ENCODE data around the gene IRF9.
"Not testable (repeated sequence)": the region's sequence is repeated elsewhere in the genome, so short reads cannot be mapped to it uniquely, and the experiment has no call there.

Gene IRF9

DNA sequence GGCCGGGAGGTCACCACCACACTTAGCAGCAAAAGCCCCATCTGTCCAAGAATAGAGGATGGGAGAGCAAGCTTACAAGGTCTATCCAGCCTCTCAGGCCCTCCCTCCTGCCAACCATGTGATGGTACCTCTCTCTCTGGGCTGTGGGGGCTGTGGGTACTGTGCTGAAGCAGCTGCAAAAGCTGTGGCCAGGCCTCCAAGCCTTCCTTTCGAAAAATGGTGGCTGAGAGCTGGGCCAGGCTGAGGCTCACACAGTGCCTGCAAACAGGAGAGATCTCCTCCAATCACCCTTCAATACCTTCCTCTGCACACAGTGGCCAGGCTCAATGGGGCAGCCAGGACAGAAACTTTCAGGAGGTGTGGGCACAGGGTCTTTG is 26.5 kb downstream of the IRF9 start:
- peak overlapping the region; percentile 88 to 97 for H3K4me3 Mint-ChIP-seq
- H3K27ac Mint-ChIP-seq, result peak overlapping the region in 1 of 2 donors; percentile 45
- no peak for DNase-seq
- H3K4me1 Mint-ChIP-seq, result peaks cover 64% of the 10 kb centered on the region
- no peak for ATAC-seq
- H3K9me3 Mint-ChIP-seq, result no peaks in the 10 kb centered on the region
- H3K27me3 Mint-ChIP-seq, result no peaks in the 10 kb centered on the region

DNA sequence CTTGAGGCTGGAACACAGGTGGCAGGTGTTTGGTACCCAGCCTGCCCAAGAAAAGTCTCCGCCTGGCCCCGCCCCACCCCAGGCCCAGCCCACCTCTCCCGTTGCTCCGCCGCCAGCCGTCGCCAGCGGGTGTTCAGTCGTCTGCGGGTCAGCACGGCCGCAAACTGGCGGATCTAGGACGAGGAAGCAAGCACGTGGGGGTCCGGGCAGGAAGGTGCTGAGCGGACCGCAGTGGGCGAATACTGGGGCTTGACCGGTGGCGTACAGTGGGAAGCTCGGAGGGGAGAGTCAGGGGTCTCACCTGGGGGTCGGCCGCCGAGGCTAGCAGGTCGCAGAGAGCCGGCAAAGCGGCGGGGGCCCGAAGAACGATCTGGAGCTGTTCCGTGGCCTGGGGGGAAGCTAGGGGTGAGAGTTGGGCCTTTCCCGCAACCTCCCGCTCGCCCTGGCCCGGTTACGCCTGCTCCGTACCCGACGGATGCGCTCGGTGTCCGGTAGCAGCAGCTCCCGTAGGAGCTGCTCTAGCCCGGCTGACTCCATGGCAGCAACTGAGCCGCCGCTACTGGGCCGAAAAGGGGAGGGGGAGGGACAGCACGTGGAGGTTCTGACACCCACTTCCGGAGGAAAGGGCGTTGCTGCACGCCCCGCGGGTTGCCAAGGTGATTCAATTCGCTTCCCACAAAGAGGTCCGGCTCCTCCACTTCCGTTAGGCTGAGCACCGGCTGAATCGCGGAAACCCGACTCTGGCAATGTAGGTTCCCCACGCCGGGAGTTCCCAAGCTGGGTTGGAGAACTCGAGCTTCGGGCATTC is 27.4 kb downstream of the IRF9 start, which contains the start of gene IPO4:
Gene IPO4 (minus strand): TSS at position 566 of the 808 bp plus-strand sequence. CDS start 29 bp downstream, at position 537.
- Mint-ChIP-seq H3K27me3 (no peaks in the 10 kb centered on the region), H3K27ac (peak within 1 kb of the TSS; percentile 45 to 93), H3K4me3 (peak within 1 kb of the TSS; percentile 88 to 97), H3K4me1 (peaks cover 62% of the 10 kb centered on the region), H3K9me3 (no peaks in the 10 kb centered on the region)
- DNase-seq, result peak; percentile 90 to 95
- ATAC-seq, result peak; percentile 97

DNA sequence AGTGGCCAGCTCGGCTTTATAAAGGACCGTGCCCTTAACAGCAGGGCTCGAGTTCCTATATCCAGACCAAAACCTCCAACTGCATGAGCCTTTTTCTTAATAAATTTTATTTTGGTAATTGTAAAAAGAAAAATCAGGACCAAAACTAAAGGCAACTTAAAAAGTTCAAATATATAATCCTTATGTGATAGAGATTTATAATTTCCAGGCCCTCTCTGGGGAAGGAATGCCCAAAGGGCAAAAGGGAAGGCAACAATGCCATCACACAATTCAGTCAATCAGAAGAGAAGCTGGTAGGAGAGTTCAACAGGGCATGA is 28.0 kb downstream of the IRF9 start:
- Mint-ChIP-seq H3K27me3 (no peaks in the 10 kb centered on the region), H3K27ac (peak overlapping the region; percentile 45 to 93), H3K4me3 (peak overlapping the region; percentile 88 to 97), H3K9me3 (no peaks in the 10 kb centered on the region), H3K4me1 (peaks cover 64% of the 10 kb centered on the region)
- DNase-seq (no peak), ATAC-seq (no peak)

DNA sequence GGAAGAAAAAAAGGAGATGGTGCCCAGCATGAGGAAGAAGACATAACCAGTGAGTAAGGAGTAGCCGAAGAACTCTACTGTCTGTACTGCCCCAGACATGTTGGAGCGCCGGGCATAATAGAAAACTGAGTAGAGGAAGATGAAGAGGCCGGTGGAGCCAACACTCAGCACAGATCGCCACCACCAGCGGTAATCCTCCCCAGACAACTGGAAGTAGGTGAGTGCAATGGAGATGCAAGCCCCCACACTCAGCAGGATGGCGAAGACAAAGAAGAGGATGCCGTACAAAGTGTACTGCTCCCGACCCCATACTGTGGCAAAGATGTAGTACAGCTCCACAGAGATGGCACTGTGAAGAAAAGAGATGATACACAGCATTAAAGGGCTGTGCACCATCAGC is 28.4 kb downstream of the IRF9 start:
- H3K4me3 Mint-ChIP-seq, result peak overlapping the region in 1 of 2 donors; percentile 88
- no peaks in the 10 kb centered on the region for H3K9me3 Mint-ChIP-seq
- H3K27me3 Mint-ChIP-seq, result no peaks in the 10 kb centered on the region
- H3K4me1 Mint-ChIP-seq, result peaks cover 69% of the 10 kb centered on the region
- peak overlapping the region in 1 of 2 donors; percentile 45 for H3K27ac Mint-ChIP-seq
- ATAC-seq (no peak), DNase-seq (no peak)

DNA sequence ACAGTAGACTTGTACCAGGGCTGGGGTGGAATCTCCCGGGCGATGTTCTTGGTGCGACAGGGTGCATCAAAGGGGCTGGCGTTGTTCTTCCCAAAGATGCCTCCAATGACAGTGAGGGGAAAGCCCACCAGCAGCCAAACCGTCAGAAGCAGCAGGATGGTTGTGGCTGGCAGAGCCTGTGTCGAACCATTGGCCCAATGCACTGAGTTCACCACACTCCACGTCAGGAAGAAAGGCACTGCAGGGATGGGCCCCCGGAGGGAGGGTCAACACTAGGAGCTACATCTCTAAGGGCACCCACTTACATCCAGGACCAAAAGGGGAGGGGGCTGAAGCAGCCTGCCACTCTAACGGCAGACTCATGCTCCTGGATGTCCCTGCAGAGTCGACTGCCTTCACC is 29.4 kb downstream of the IRF9 start:
- Mint-ChIP-seq H3K4me3 (no peak overlapping the region), H3K27ac (peak overlapping the region in 1 of 2 donors; percentile 79), H3K4me1 (peaks cover 72% of the 10 kb centered on the region), H3K27me3 (no peaks in the 10 kb centered on the region), H3K9me3 (no peaks in the 10 kb centered on the region)
- no peak for DNase-seq
- no peak for ATAC-seq

DNA sequence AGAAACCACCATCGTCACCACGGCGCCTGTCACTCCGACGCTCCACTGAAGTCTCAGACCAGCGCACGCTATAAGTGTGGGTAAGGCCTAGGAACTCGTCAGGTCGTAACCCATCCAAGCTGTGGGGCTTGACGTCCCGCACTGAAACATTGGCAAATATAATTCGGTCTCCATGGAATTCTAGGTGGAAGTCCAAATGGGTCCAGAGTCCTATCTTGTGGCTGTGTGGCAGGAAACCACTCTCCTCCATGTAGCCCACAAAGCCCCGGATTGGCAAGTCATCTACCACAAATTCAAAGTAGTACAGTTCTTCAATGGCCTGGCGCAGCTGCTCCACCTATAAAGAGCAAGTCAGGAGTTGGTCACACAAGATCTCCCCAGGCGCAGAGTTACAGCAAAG is 31.9 kb downstream of the IRF9 start:
- DNase-seq (no peak), ATAC-seq (no peak)
- Mint-ChIP-seq H3K27ac (peak overlapping the region in 1 of 2 donors; percentile 65), H3K4me3 (no peak overlapping the region), H3K27me3 (no peaks in the 10 kb centered on the region), H3K4me1 (peaks cover 74% of the 10 kb centered on the region), H3K9me3 (no peaks in the 10 kb centered on the region)

DNA sequence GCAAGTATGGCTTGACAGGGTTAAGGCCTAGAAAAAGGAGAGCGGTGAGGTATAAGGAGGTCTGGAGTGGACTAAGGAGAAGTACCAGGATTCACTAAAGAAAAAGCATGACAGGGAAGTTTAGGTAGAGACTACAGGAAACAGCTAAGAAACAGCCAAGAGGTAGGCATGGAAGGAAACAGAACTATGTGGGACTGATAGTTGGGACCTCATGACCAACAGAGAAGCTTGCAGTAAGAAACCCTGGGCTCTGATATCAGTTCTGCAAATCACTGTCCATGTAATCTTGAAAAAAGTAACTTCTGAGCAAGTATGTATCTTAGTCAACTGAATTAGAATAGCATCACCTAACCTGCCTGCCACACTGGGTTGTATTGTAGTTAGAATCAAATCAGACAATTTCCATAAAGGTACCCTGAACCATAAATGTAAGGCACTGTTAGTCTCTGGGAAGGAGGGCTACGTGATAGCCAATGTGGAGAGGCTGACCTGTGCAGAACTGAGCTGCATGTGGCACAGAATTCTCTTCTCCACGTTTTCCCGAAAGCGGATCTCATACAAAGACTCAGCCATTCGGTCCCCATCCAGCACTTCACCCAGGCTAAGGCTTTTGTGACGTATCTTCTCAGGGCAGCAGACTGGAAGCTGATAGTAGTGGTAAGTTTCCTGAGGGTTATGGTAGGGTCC is 33.3 kb downstream of the IRF9 start:
- ATAC-seq, result no peak
- Mint-ChIP-seq H3K27me3 (no peaks in the 10 kb centered on the region), H3K27ac (peak overlapping the region in 1 of 2 donors; percentile 78), H3K4me1 (peaks cover 72% of the 10 kb centered on the region), H3K9me3 (no peaks in the 10 kb centered on the region), H3K4me3 (peak overlapping the region; percentile 94 to 98)
- no peak for DNase-seq

DNA sequence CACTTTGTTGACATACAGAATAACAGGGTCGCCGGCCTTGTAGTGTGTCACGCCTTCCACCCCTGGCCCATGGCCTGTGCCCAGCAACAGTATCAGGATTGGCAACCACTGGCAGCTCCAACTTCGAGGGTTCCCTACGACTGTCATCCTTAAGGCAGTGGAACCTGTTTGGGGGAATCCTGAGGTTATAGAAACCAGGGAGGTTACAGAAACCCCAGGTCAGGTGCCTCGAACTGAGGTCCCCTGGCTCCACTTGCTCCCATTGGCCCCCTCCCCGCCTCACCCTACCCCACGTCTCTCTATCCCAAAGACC is 33.8 kb downstream of the IRF9 start:
- ATAC-seq (no peak), DNase-seq (no peak)
- H3K27me3 Mint-ChIP-seq, result no peaks in the 10 kb centered on the region
- peak overlapping the region; percentile 94 to 98 for H3K4me3 Mint-ChIP-seq
- H3K4me1 Mint-ChIP-seq, result peaks cover 72% of the 10 kb centered on the region
- H3K27ac Mint-ChIP-seq, result peak overlapping the region; percentile 78 to 100
- H3K9me3 Mint-ChIP-seq, result no peaks in the 10 kb centered on the region

DNA sequence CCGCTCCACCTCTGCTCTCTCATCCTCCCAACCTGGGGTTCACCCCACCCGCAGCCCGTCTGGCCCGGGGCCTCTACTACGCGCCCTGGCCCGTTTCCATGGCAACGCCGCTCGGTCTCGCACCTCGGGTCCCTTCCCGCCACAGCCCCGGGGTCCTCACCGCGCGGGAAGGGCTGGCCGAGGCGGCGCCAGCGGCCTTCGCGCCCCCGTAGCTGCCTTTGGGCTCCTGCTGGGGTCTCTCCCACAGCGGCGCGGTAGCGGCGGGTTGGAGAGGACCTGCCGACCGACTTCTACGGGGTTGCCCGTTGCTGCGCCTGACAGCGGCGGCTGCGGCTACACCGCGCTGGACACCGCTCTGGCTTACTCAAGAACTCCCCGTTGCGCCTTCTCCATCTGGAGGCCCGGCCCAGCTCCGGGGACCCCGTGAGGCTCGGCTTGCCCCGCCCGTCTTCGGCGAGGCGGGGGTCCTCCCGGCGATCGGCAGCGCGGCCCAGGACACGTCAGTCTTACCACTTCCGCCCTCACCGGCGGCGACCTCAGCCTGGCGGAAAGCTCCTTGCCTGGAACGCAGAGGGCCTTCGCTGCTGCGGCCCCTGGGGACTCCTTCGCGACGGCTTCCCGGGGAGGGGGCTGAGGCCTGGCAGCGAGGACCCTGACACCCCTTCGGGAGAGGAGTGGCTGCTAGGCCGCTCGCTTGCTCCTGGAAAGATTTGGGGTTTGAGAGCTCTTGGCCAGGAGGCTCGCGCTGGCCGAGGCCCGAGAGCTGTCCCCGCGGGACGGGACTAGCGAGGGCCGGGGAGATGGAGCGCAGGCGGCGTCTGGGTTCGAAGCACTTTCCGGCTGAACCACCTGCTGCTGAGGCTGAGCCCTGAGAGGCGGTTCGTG is 34.4 kb downstream of the IRF9 start, which contains the start of gene TM9SF1:
Gene TM9SF1 (minus strand): TSS at position 256 of the 885 bp plus-strand sequence. CDS start 422 bp downstream, outside the sequence.
- peak; percentile 95 for ATAC-seq
- peak within 1 kb of the TSS; percentile 99 to 100 for H3K27ac Mint-ChIP-seq
- no peaks in the 10 kb centered on the region for H3K27me3 Mint-ChIP-seq
- peak; percentile 86 to 90 for DNase-seq
- peak within 1 kb of the TSS; percentile 94 to 98 for H3K4me3 Mint-ChIP-seq
- H3K9me3 Mint-ChIP-seq, result no peaks in the 10 kb centered on the region
- peaks cover 67% of the 10 kb centered on the region for H3K4me1 Mint-ChIP-seq

DNA sequence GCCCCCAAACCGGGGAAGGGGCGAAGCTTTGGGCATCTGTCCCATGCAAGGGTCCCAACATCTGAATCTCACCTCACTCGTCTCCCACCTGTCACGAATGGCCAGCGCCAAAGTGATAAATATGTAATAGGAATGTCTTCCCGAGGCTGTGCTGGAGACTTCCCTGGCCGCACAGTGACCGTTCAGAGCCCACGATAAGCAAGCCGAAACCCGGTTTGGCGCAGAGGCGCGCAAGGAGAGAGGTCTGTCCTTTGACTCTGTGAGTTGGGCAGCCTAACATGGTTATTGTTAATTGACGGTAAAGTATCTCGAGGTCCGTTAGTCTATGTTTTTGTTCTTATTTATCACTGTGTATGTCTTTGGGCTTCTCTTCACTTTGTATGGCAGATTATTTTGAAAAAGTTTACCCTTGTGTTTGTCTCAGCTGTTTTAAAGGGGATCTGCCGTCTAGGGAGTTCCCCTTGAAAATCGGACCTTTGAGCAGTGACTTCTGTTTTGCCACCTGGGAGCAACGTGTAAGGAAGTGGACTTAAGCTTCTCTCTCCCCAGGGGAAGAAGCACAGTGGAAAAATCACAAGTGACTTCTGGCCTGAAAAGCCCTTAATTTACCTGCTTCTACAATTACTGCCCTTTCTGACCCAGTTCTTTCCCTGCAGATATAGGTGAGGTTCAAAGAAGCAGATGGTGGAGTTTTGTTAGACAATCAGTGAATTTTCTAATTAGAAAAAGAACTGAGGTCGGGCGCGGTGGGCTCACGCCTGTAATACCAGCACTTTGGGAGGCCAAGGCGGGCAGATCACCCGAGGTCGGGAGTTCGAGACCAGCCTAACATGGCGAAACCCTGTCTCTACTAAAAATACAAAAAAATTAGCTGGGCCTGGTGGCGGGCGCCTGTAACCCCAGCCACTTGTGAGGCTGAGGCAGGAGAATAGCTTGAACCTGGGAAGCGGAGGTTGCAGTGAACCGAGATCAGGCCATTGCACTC is 35.3 kb downstream of the IRF9 start:
- DNase-seq (no peak), ATAC-seq (no peak)
- H3K27me3 Mint-ChIP-seq, result no peaks in the 10 kb centered on the region
- H3K27ac Mint-ChIP-seq, result peak overlapping the region; percentile 99 to 100
- H3K9me3 Mint-ChIP-seq, result peaks cover 3 to 4% of the 10 kb centered on the region in 2 donors
- H3K4me1 Mint-ChIP-seq, result peaks cover 69% of the 10 kb centered on the region
- peak overlapping the region; percentile 94 to 98 for H3K4me3 Mint-ChIP-seq

DNA sequence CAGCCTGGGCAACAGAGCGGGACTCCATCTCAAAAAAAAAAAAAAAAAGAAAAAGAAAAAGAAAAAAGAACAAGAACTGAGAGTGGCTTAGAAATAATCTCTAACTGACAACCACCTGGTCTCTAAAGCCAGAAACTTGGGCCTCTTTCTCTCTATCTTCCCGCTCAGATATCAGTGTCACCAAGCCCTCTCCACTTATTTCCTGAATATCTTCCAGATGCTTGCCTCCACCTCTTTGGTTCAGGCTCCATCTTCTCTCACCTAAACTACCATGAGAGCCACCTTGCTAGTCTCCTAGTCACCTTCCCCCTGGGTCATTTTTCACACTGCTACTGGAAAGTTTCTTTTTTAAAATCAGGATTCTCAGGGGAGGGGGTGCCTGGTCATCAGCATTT is 36.0 kb downstream of the IRF9 start:
- Mint-ChIP-seq H3K27ac (peak overlapping the region in 1 of 2 donors; percentile 77), H3K27me3 (no peaks in the 10 kb centered on the region), H3K9me3 (peaks cover 6 to 9% of the 10 kb centered on the region in 2 donors), H3K4me3 (peak overlapping the region; percentile 94 to 98), H3K4me1 (peaks cover 66% of the 10 kb centered on the region)
- no peak for ATAC-seq
- no peak for DNase-seq

DNA sequence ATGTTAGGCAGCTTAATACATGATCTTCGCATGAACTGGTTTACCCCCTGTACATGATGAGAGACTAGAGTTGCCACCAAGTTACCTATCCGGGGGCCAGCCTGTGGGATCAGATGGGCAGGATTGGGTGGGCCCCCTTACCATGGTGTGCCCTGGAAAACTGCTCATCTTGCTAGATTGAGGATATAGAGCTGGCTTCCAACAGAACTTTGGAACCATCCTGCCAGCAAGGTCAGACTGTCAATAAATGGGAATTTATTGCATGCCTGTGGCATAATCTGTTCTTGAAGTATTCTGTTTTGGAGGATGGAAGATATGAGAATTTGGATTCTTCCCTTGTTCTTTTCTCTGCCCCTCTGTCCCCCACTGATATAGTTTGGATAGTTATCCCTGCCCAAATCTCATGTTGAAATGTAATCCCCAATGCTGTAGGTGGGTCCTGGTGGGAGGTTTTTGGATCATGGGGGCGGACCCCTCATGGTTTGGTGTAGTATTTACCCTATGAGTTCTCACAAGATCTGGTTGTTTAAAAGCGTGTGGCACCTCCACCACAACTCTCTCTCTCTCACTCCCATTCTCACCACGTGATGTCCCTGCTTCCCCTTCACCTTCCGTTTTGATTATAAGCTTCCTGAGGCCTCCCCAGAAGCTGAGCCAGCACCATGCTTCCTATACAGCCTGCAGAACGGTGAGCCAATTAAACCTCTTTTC is 37.9 kb downstream of the IRF9 start:
- DNase-seq, result no peak
- peak overlapping the region in 1 of 2 donors; percentile 2 for H3K4me3 Mint-ChIP-seq
- ATAC-seq, result no peak
- no peaks in the 10 kb centered on the region for H3K27me3 Mint-ChIP-seq
- peak overlapping the region in 1 of 2 donors; percentile 42 for H3K27ac Mint-ChIP-seq
- H3K4me1 Mint-ChIP-seq, result peaks cover 51% of the 10 kb centered on the region
- peaks cover 13 to 17% of the 10 kb centered on the region in 2 donors for H3K9me3 Mint-ChIP-seq

DNA sequence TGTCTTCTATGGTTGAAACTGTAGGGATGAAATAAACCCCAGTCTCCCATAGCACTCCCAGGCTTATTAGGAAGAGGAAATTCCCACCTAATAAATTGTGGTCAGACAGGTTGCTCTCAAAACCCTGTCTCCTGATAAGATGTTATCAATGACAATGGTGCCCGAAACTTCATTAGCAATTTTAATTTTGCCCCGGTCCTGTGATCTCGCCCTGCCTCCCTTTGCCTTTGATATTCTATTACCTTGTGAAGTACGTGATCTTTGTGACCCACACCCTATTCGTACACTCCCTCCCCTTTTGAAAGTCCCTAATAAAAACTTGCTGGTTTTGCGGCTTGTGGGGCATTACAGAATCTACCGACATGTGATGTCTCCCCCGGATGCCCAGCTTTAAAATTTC is 41.5 kb downstream of the IRF9 start:
- H3K4me1 Mint-ChIP-seq, result peaks cover 42% of the 10 kb centered on the region
- H3K27me3 Mint-ChIP-seq, ATAC-seq, H3K27ac Mint-ChIP-seq, DNase-seq, H3K4me3 Mint-ChIP-seq: not testable (repeated sequence)
- peaks cover 13 to 17% of the 10 kb centered on the region in 2 donors for H3K9me3 Mint-ChIP-seq
